MM.1S (cell line): ENCODE measurements around the gene HNRNPA1.

Source experiments
- EZH2 ChIP-seq: fragments of 300-600 bp; sonication (generic); optimal IDR thresholded peaks from 2 replicates; pipeline ENCODE3; 2017; ENCODE audit warnings: low read depth, mild to moderate bottlenecking, antibody characterized with exemption, low read length, mixed read lengths
- TF ChIP-seq, protein P1 (sequence below): fragments of 300-600 bp; sonication (generic); IDR thresholded peaks from 2 replicates; pipeline ENCODE4 v1.5.1; 2016; ENCODE audit warnings: antibody characterized with exemption, low read length, mixed read lengths

DNA sequence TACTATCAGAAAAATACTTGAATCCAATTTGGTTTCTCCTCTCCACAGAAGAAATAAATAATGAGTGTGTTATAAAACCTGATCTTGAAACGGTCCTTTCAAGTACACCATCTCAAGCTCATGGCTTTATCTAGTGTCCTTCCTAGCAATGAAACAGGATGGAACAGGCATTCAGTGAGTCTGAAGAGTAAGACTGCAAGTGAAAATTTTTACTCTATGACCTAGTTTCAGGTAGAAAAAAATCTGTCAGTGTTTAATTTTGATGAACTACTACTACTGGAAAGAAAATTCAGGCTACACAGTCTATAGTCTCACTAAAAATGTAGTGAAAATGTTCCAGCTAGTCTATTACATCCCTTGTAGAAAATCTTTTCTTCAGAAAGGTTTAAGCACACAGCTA is 8.3 kb upstream of the HNRNPA1 start:
- TF ChIP-seq EZH2: no peak
- TF ChIP-seq, protein P1, sequence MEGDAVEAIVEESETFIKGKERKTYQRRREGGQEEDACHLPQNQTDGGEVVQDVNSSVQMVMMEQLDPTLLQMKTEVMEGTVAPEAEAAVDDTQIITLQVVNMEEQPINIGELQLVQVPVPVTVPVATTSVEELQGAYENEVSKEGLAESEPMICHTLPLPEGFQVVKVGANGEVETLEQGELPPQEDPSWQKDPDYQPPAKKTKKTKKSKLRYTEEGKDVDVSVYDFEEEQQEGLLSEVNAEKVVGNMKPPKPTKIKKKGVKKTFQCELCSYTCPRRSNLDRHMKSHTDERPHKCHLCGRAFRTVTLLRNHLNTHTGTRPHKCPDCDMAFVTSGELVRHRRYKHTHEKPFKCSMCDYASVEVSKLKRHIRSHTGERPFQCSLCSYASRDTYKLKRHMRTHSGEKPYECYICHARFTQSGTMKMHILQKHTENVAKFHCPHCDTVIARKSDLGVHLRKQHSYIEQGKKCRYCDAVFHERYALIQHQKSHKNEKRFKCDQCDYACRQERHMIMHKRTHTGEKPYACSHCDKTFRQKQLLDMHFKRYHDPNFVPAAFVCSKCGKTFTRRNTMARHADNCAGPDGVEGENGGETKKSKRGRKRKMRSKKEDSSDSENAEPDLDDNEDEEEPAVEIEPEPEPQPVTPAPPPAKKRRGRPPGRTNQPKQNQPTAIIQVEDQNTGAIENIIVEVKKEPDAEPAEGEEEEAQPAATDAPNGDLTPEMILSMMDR: no peak
